Keratinocyte (primary cell): ENCODE measurements around the gene POU4F3. TPM values are rescaled to one million over a fixed set of nuclear protein-coding genes. Genes with fewer than 3 reads are reported as not detected.

Experiments
- DNase-seq: peaks from one replicate; pipeline ENCODE4 v3.0.0-alpha.2; 2011; ENCODE audit warnings: low read depth, missing footprints, low spot score
- FAIRE-seq: peaks from 2 replicates; lab custom pipeline; 2011; peaks lifted over from hg19 to GRCh38; lab: Jason Lieb, UNC
- H2AFZ ChIP-seq: 2 replicates; pipeline ENCODE4 v1.6.0; 2012; ENCODE audit warnings: low read length, control low read depth, inconsistent platforms; ENCODE audit not compliant: control insufficient read depth
- H3K27ac ChIP-seq: 2 replicates; pipeline ENCODE4 v1.5.1; 2011; ENCODE audit warnings: low read length; ENCODE audit not compliant: control insufficient read depth, insufficient read depth
- H3K27me3 ChIP-seq: 3 replicates; pipeline ENCODE4 v1.6.0; 2011; ENCODE audit warnings: low read length; ENCODE audit not compliant: control insufficient read depth, insufficient read depth; ENCODE audit errors: extremely low read depth
- H3K36me3 ChIP-seq, 2 experiments: 2 replicates in 1 of 2; 3 replicates in 1 of 2; pipeline ENCODE4 v1.5.1; 2011; ENCODE audit warnings: low read length in 2 of 2, mild to moderate bottlenecking in 1 of 2; ENCODE audit not compliant: control insufficient read depth in 2 of 2, insufficient read depth in 2 of 2; ENCODE audit errors: extremely low read depth in 1 of 2
- H3K4me1 ChIP-seq: 3 replicates; pipeline ENCODE4 v1.5.1; 2011; ENCODE audit warnings: low read length; ENCODE audit not compliant: control insufficient read depth, insufficient read depth; ENCODE audit errors: extremely low read depth
- H3K4me2 ChIP-seq: 3 replicates; pipeline ENCODE4 v1.6.0; 2011; ENCODE audit warnings: low read depth, low read length; ENCODE audit not compliant: control insufficient read depth, insufficient read depth; ENCODE audit errors: extremely low read depth
- H3K4me3 ChIP-seq, 3 experiments: fragments of 200-600 bp in 1 of 3; sonication (generic) in 1 of 3; 2 replicates in 2 of 3; 3 replicates in 1 of 3; pipeline ENCODE4 v1.5.1; 2011 to 2016; ENCODE audit warnings: low read length in 3 of 3, mild to moderate bottlenecking in 3 of 3, control low read depth in 2 of 3, inconsistent platforms in 1 of 3, low read depth in 1 of 3, mixed read lengths in 1 of 3, mixed run types in 1 of 3, moderate library complexity in 1 of 3; ENCODE audit not compliant: control insufficient read depth in 2 of 3, insufficient read depth in 2 of 3; ENCODE audit errors: extremely low read depth in 1 of 3
- H3K79me2 ChIP-seq: 2 replicates; pipeline ENCODE4 v1.6.0; 2012; ENCODE audit warnings: low read length; ENCODE audit not compliant: control insufficient read depth, insufficient read depth
- H3K9ac ChIP-seq: 3 replicates; pipeline ENCODE4 v1.6.0; 2011; ENCODE audit warnings: low read length; ENCODE audit not compliant: control insufficient read depth, insufficient read depth; ENCODE audit errors: extremely low read depth
- H3K9me1 ChIP-seq: 3 replicates; pipeline ENCODE4 v1.6.0; 2011; ENCODE audit warnings: low read length; ENCODE audit not compliant: control insufficient read depth, insufficient read depth; ENCODE audit errors: extremely low read depth
- H3K9me3 ChIP-seq: 2 replicates; pipeline ENCODE4 v1.5.1; 2012; ENCODE audit warnings: low read depth, low read length; ENCODE audit not compliant: control insufficient read depth
- H4K20me1 ChIP-seq: 3 replicates; pipeline ENCODE4 v1.6.0; 2011; ENCODE audit warnings: low read length; ENCODE audit not compliant: control insufficient read depth, insufficient read depth; ENCODE audit errors: extremely low read depth
- CTCF ChIP-seq, 3 experiments: IDR thresholded peaks in 1 of 3; conservative IDR thresholded peaks in 1 of 3; optimal IDR thresholded peaks in 1 of 3; 2 replicates in 2 of 3; 3 replicates in 1 of 3; pipeline versions ENCODE3 to v1.5.1; 2011; ENCODE audit warnings: low read length in 3 of 3, mild to moderate bottlenecking in 3 of 3, moderate library complexity in 2 of 3, control low read depth in 1 of 3, inconsistent platforms in 1 of 3; ENCODE audit not compliant: insufficient read depth in 2 of 3; ENCODE audit errors: extremely low read depth in 1 of 3
- EZH2 ChIP-seq: IDR thresholded peaks from one replicate; pipeline ENCODE4 v1.6.1; 2012; ENCODE audit warnings: inconsistent platforms, mild to moderate bottlenecking, low read length, moderate library complexity
- dilution Hi-C: fragments of 300-500 bp; cut with MboI; formaldehyde crosslinking; loops from one replicate; pipeline ENCODE4 v1.7.0; 2020; ENCODE audit warnings: low sequenced_read_pairs; ENCODE audit not compliant: extremely low pct_ligation_motif_present
- polyA plus RNA-seq, 5 experiments: library from polyadenylated mRNA; depleted of rRNA in 3 of 5; stranded (reverse) in 3 of 5; stranded (forward) in 1 of 5; unstranded in 1 of 5; fragments of >200 nt; gene quantifications; 1 replicate in 1 of 5; 2 replicates in 3 of 5; 3 replicates in 1 of 5; pipeline versions ENCODE4 v1.2.1 to v1.2.3, GENCODE V29; 2011 to 2012; ENCODE audit warnings: missing spikeins in 2 of 5, low read depth in 1 of 5, low replicate concordance in 1 of 5

Gene POU4F3
- polyA plus RNA-seq, 1 donor (not counting 4 experiments of a cell fraction or from before 2014, with no cell fraction given): 0.04 TPM

DNA sequence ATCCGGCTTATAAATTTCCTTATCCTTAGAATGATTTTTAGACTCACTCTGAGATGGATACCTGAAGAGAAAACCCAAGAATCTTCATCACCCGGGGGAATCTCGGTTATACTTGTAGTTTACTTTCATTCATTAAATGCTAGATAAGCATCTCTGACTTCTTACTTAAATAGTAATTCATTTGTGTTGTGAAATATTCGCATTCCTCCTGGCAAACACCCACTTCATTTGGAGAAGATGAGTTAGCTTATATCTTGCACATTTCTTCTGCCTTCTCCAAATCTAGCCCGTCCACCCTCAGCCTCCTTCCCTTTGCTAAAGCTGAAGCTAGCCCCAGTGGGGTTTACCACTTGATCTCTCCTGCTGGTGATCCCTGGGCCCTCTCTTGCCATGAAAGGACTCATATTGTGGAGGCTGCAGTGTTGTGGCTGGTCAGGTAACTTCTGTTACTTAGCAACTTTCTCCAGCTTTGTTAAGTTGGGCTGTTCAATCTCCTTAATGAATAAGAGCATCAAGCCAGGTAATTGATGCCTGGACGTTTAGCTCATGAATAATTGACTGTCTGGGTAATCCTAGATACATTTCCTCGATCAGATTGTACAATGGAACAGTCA, 11.3 kb upstream of the POU4F3 start:
- Histone ChIP-seq H2AFZ (no peak overlapping the region), H3K36me3 (no peaks in the 10 kb centered on the region), H3K79me2 (no peaks in the 10 kb centered on the region), H4K20me1 (no peaks in the 10 kb centered on the region), H3K27me3 (peaks cover 26% of the 10 kb centered on the region), H3K4me2 (no peak overlapping the region), H3K9me1 (no peaks in the 10 kb centered on the region), H3K9me3 (no peaks in the 10 kb centered on the region), H3K27ac (no peak overlapping the region), H3K9ac (no peak overlapping the region), H3K4me1 (no peaks in the 10 kb centered on the region), H3K4me3 (no peak overlapping the region)
- FAIRE-seq (no peak), DNase-seq (no peak)
- dilution Hi-C loops: no loop called here
- TF ChIP-seq EZH2: no peak
- no peak for TF ChIP-seq CTCF (optimal IDR thresholded peaks at IDR 0.05 in 1 of 3, IDR thresholded peaks at IDR 0.05 in 1 of 3, conservative IDR thresholded peaks at IDR 0.05 in 1 of 3; ENCODE audit: extremely low read depth in 1 of 3, insufficient read depth in 2 of 3, low read length in 3 of 3)

- no peaks in the 10 kb centered on the region for H3K79me2 ChIP-seq
- no peak overlapping the region for H3K4me3 ChIP-seq
- TF ChIP-seq EZH2: no peak
- TF ChIP-seq CTCF (optimal IDR thresholded peaks at IDR 0.05 in 1 of 3, IDR thresholded peaks at IDR 0.05 in 1 of 3, conservative IDR thresholded peaks at IDR 0.05 in 1 of 3; ENCODE audit: extremely low read depth in 1 of 3, insufficient read depth in 2 of 3, low read length in 3 of 3): no peak
- H3K4me1 ChIP-seq: no peaks in the 10 kb centered on the region
- FAIRE-seq (no peak), DNase-seq (no peak)
- H3K36me3 ChIP-seq: no peaks in the 10 kb centered on the region
- dilution Hi-C loops: no loop called here
- H3K9ac ChIP-seq: no peak overlapping the region
- H2AFZ ChIP-seq: no peak overlapping the region
- H3K27me3 ChIP-seq: peaks cover 32% of the 10 kb centered on the region
- H3K9me3 ChIP-seq: no peaks in the 10 kb centered on the region
- H3K4me2 ChIP-seq: no peak overlapping the region
- no peak overlapping the region for H3K27ac ChIP-seq
- no peaks in the 10 kb centered on the region for H4K20me1 ChIP-seq
- H3K9me1 ChIP-seq: no peaks in the 10 kb centered on the region
Measured at GRCh38 chr5:146327989-146328388, 10.7 kb upstream of the POU4F3 start.
